WTC11 (cell line): ENCODE measurements around the gene CD226. TPM values are rescaled to one million over a fixed set of nuclear protein-coding genes. Genes with fewer than 3 reads are reported as not detected.

Source experiments
- ATAC-seq: fragments of 200-7000 bp; cut with Tn5 transposase; 2 replicates; pipeline ENCODE4 v1.10.0; 2021; ENCODE audit warnings: mild to moderate bottlenecking, moderate library complexity
- CTCF ChIA-PET: fragments of 300-600 bp; sonication (Branson Sonifier 250); formaldehyde crosslinking; loops from one replicate; lab custom pipeline; 2021; ENCODE audit warnings: antibody characterized with exemption; lab: Charles Lee
- POLR2A ChIA-PET: fragments of 350-600 bp; sonication (Branson Sonifier 250); formaldehyde crosslinking; loops from one replicate; lab custom pipeline; 2021; ENCODE audit warnings: antibody characterized with exemption; lab: Charles Lee
- DNase-seq: peaks from one replicate; pipeline ENCODE4 v3.0.0; 2021; ENCODE audit warnings: low spot score
- H3K27ac Mint-ChIP-seq: 2 replicates; pipeline ENCODE4 v1.8.0; 2021; ENCODE audit warnings: mixed read lengths
- H3K27me3 Mint-ChIP-seq: 2 replicates; pipeline ENCODE4 v1.8.0; 2021; ENCODE audit warnings: low read depth, mild to moderate bottlenecking, moderate library complexity, mixed read lengths
- H3K36me3 Mint-ChIP-seq: 2 replicates; pipeline ENCODE4 v1.8.0; 2021; ENCODE audit warnings: mixed read lengths
- H3K4me1 Mint-ChIP-seq: 2 replicates; pipeline ENCODE4 v1.8.0; 2022; ENCODE audit warnings: mixed read lengths
- H3K4me3 Mint-ChIP-seq: 2 replicates; pipeline ENCODE4 v1.8.0; 2021; ENCODE audit warnings: mild to moderate bottlenecking, moderate library complexity, mixed read lengths
- H3K9me3 Mint-ChIP-seq: 2 replicates; pipeline ENCODE4 v1.8.0; 2021; ENCODE audit warnings: mixed read lengths
- AFF4 ChIP-seq: sonication (generic); formaldehyde crosslinking; IDR thresholded peaks from 2 replicates; pipeline ENCODE4 v1.8.1; 2023; ENCODE audit warnings: mild to moderate bottlenecking, missing genetic modification reagents, borderline replicate concordance
- CBFB ChIP-seq: sonication (generic); formaldehyde crosslinking; IDR thresholded peaks from 2 replicates; pipeline ENCODE4 v1.8.1; 2022; ENCODE audit warnings: mild to moderate bottlenecking, low read depth, missing genetic modification reagents
- CDX4 ChIP-seq: fragments of 250-450 bp; sonication (Bioruptor Pico); IDR thresholded peaks from 2 replicates; pipeline ENCODE4 v1.9.0; 2021; ENCODE audit warnings: moderate library complexity, mild to moderate bottlenecking, inconsistent platforms, borderline replicate concordance
- CREM ChIP-seq: sonication (generic); formaldehyde crosslinking; IDR thresholded peaks from 2 replicates; pipeline ENCODE4 v1.8.1; 2022; ENCODE audit warnings: mild to moderate bottlenecking, missing genetic modification reagents, moderate library complexity
- EMX1 ChIP-seq: fragments of 250-450 bp; sonication (Bioruptor Pico); IDR thresholded peaks from 2 replicates; pipeline ENCODE4 v1.8.0; 2021; ENCODE audit warnings: mild to moderate bottlenecking
- ERG ChIP-seq: fragments of 250-450 bp; sonication (Bioruptor Pico); IDR thresholded peaks from 2 replicates; pipeline ENCODE4 v1.8.0; 2021; ENCODE audit warnings: mild to moderate bottlenecking
- FOXJ3 ChIP-seq: sonication (generic); formaldehyde crosslinking; IDR thresholded peaks from 2 replicates; pipeline ENCODE4 v1.9.0; 2021; ENCODE audit warnings: missing genetic modification reagents, mild to moderate bottlenecking, borderline replicate concordance
- GRHL2 ChIP-seq: fragments of 250-450 bp; sonication (Bioruptor Pico); IDR thresholded peaks from 2 replicates; pipeline ENCODE4 v1.8.0; 2022; ENCODE audit warnings: mild to moderate bottlenecking, moderate library complexity; ENCODE audit not compliant: insufficient replicate concordance, severe bottlenecking
- HMGA2 ChIP-seq: fragments of 250-450 bp; sonication (Bioruptor Pico); IDR thresholded peaks from 2 replicates; pipeline ENCODE4 v1.4.0; 2021; ENCODE audit warnings: mild to moderate bottlenecking, moderate library complexity
- HMGXB4 ChIP-seq: sonication (generic); formaldehyde crosslinking; IDR thresholded peaks from 2 replicates; pipeline ENCODE4 v1.8.1; 2023; ENCODE audit warnings: mild to moderate bottlenecking, moderate library complexity, missing genetic modification reagents
- NFATC4 ChIP-seq: fragments of 250-450 bp; sonication (Bioruptor Pico); IDR thresholded peaks from 2 replicates; pipeline ENCODE4 v1.9.0; 2021; ENCODE audit warnings: mild to moderate bottlenecking
- PRDM15 ChIP-seq: sonication (generic); formaldehyde crosslinking; IDR thresholded peaks from 2 replicates; pipeline ENCODE4 v1.8.0; 2022; ENCODE audit warnings: missing genetic modification reagents
- SP1 ChIP-seq: sonication (generic); formaldehyde crosslinking; conservative IDR thresholded peaks from 2 replicates; pipeline ENCODE4 v1.8.1; 2022; ENCODE audit warnings: missing genetic modification reagents
- STAT6 ChIP-seq: sonication (generic); formaldehyde crosslinking; conservative IDR thresholded peaks from 2 replicates; pipeline ENCODE4 v1.8.1; 2023; ENCODE audit warnings: mild to moderate bottlenecking, low read depth, missing genetic modification reagents, moderate library complexity
- TEAD4 ChIP-seq: sonication (generic); formaldehyde crosslinking; IDR thresholded peaks from 2 replicates; pipeline ENCODE4 v1.8.0; 2022; ENCODE audit warnings: mild to moderate bottlenecking, missing genetic modification reagents
- ZNF138 ChIP-seq: sonication (generic); formaldehyde crosslinking; conservative IDR thresholded peaks from 2 replicates; pipeline ENCODE4 v1.8.1; 2022; ENCODE audit warnings: mild to moderate bottlenecking, moderate library complexity, missing genetic modification reagents
- ZNF396 ChIP-seq: fragments of 250-450 bp; sonication (Bioruptor Pico); IDR thresholded peaks from 2 replicates; pipeline ENCODE4 v1.8.0; 2021; ENCODE audit warnings: mild to moderate bottlenecking, moderate library complexity, borderline replicate concordance
- ZNF671 ChIP-seq: fragments of 250-450 bp; sonication (Bioruptor Pico); IDR thresholded peaks from 2 replicates; pipeline ENCODE4 v1.8.0; 2021; ENCODE audit warnings: mild to moderate bottlenecking
- ZSCAN18 ChIP-seq: fragments of 250-450 bp; sonication (Bioruptor Pico); IDR thresholded peaks from 2 replicates; pipeline ENCODE4 v2.1.2; 2022; ENCODE audit warnings: mild to moderate bottlenecking, moderate library complexity
- total RNA-seq: library from RNA; stranded (reverse); gene quantifications from 3 replicates; pipeline ENCODE4 v1.2.3, GENCODE V29; 2021

Gene CD226
- total RNA-seq, 1 experiment from 2014 or later = 0.24 TPM

- no peak for TF ChIP-seq GRHL2 (CRISPR knock-in tag)
These were observed 107.2 kb downstream of the CD226 start (continued) for GRCh38 chr18:69840445-69840844.

- no peak for DNase-seq
- CTCF ChIA-PET = interaction anchor here (1.5 kb wide), 1 partner anchor 15 kb away, joined by 6 read pairs; no protein-coding TSS in a partner anchor
- POLR2A ChIA-PET = no interaction called here
- Mint-ChIP-seq H3K27ac (no peak overlapping the region), H3K36me3 (no peaks in the 10 kb centered on the region), H3K4me3 (no peak overlapping the region), H3K27me3 (no peaks in the 10 kb centered on the region), H3K4me1 (peaks cover 8% of the 10 kb centered on the region), H3K9me3 (0 out of 2 replicates have a peak, but pooled peaks cover 3% of the 10 kb centered on the region)
- no peak for ATAC-seq
- no peak for TF ChIP-seq FOXJ3 (CRISPR knock-in tag)
- TF ChIP-seq SP1 (CRISPR knock-in tag) = no peak
- TF ChIP-seq PRDM15 (CRISPR knock-in tag) = no peak
- no peak for TF ChIP-seq ZNF396 (CRISPR knock-in tag)
- no peak for TF ChIP-seq HMGA2
- no peak for TF ChIP-seq AFF4 (CRISPR knock-in tag)
- no peak for TF ChIP-seq CBFB (CRISPR knock-in tag)
- no peak for TF ChIP-seq CDX4 (CRISPR knock-in tag)
- TF ChIP-seq ERG = no peak
- no peak for TF ChIP-seq NFATC4 (CRISPR knock-in tag)
- no peak for TF ChIP-seq STAT6 (CRISPR knock-in tag)
- no peak for TF ChIP-seq ZNF138 (CRISPR knock-in tag)
- TF ChIP-seq CREM (CRISPR knock-in tag) = no peak
- no peak for TF ChIP-seq HMGXB4 (CRISPR knock-in tag)
- no peak for TF ChIP-seq EMX1 (CRISPR knock-in tag)
- TF ChIP-seq TEAD4 (CRISPR knock-in tag) = no peak
- TF ChIP-seq ZNF671 (CRISPR knock-in tag) = no peak
- TF ChIP-seq ZSCAN18 (CRISPR knock-in tag) = no peak
These were observed 107.7 kb downstream of the CD226 start for GRCh38 chr18:69840001-69840400.
